ENCODE measurements around the gene ITGA5. TPM values are rescaled to one million over a fixed set of nuclear protein-coding genes. Genes with fewer than 3 reads are reported as not detected.

ITGA5 gene
- total RNA-seq, 2 donors from 2014 or later = 31.8 to 32.1 TPM

- DNase-seq (ENCODE audit: low spot score) (no peak), ATAC-seq (no peak)
- Mint-ChIP-seq H3K9me3 (no peaks in the 10 kb centered on the region), H3K4me3 (peak overlapping the region; percentile 83), H3K4me1 (ENCODE audit: low read depth in 2 of 2) (peaks cover 46 to 49% of the 10 kb centered on the region in 2 donors), H3K27ac (peak overlapping the region; percentile 81 to 85), H3K36me3 (peaks cover under 1% of the 10 kb centered on the region), H3K27me3 (no peaks in the 10 kb centered on the region)
Observed at GRCh38 chr12:54412348-54412747, 6.7 kb downstream of the ITGA5 start.

GRCh38 chr12:54411391-54412241 lies 7.5 kb downstream of the ITGA5 start:
- H3K27me3 Mint-ChIP-seq = no peaks in the 10 kb centered on the region
- peak; percentile 87 for ATAC-seq
- peaks cover 42 to 46% of the 10 kb centered on the region in 2 donors for H3K4me1 Mint-ChIP-seq (ENCODE audit: low read depth in 2 of 2)
- H3K4me3 Mint-ChIP-seq = peak overlapping the region; percentile 83
- DNase-seq (ENCODE audit: low spot score) = peak; percentile 73
- H3K36me3 Mint-ChIP-seq = peaks cover 8% of the 10 kb centered on the region
- H3K27ac Mint-ChIP-seq = peak overlapping the region; percentile 81 to 85
- H3K9me3 Mint-ChIP-seq = no peaks in the 10 kb centered on the region

- DNase-seq (ENCODE audit: low spot score) (no peak), ATAC-seq (no peak)
- no peak overlapping the region for H3K4me3 Mint-ChIP-seq
- H3K27ac Mint-ChIP-seq = no peak overlapping the region
- H3K9me3 Mint-ChIP-seq = no peaks in the 10 kb centered on the region
- peaks cover 39 to 43% of the 10 kb centered on the region in 2 donors for H3K4me1 Mint-ChIP-seq (ENCODE audit: low read depth in 2 of 2)
- H3K27me3 Mint-ChIP-seq = no peaks in the 10 kb centered on the region
- peaks cover 16% of the 10 kb centered on the region for H3K36me3 Mint-ChIP-seq
Observed at GRCh38 chr12:54409267-54409666, 9.8 kb downstream of the ITGA5 start.

- H3K27me3 Mint-ChIP-seq = no peaks in the 10 kb centered on the region
- H3K4me3 Mint-ChIP-seq = no peak overlapping the region
- DNase-seq (ENCODE audit: low spot score) = no peak
- ATAC-seq = no peak
- peaks cover 16% of the 10 kb centered on the region for H3K36me3 Mint-ChIP-seq
- H3K4me1 Mint-ChIP-seq (ENCODE audit: low read depth in 2 of 2) = peaks cover 23 to 27% of the 10 kb centered on the region in 2 donors
- no peaks in the 10 kb centered on the region for H3K9me3 Mint-ChIP-seq
- H3K27ac Mint-ChIP-seq = peak overlapping the region; percentile 20 to 38
Observed at GRCh38 chr12:54407183-54407905, 11.7 kb downstream of the ITGA5 start.

- no peak overlapping the region for H3K4me3 Mint-ChIP-seq
- no peaks in the 10 kb centered on the region for H3K27me3 Mint-ChIP-seq
- H3K9me3 Mint-ChIP-seq = no peaks in the 10 kb centered on the region
- peaks cover 13 to 20% of the 10 kb centered on the region in 2 donors for H3K4me1 Mint-ChIP-seq (ENCODE audit: low read depth in 2 of 2)
- DNase-seq (ENCODE audit: low spot score) = no peak
- ATAC-seq = no peak
- peaks cover 16% of the 10 kb centered on the region for H3K36me3 Mint-ChIP-seq
- peak overlapping the region; percentile 12 to 38 for H3K27ac Mint-ChIP-seq
Observed at GRCh38 chr12:54405573-54405972, 13.5 kb downstream of the ITGA5 start.

GRCh38 chr12:54405106-54405505 lies 14.0 kb downstream of the ITGA5 start:
- no peak for DNase-seq (ENCODE audit: low spot score)
- H3K9me3 Mint-ChIP-seq = no peaks in the 10 kb centered on the region
- H3K4me1 Mint-ChIP-seq (ENCODE audit: low read depth in 2 of 2) = peaks cover 13 to 20% of the 10 kb centered on the region in 2 donors
- peak overlapping the region; percentile 1 to 38 for H3K27ac Mint-ChIP-seq
- ATAC-seq = no peak
- H3K27me3 Mint-ChIP-seq = no peaks in the 10 kb centered on the region
- no peak overlapping the region for H3K4me3 Mint-ChIP-seq
- peaks cover 20% of the 10 kb centered on the region for H3K36me3 Mint-ChIP-seq

GRCh38 chr12:54404061-54405004 lies 14.7 kb downstream of the ITGA5 start:
- peaks cover 14 to 20% of the 10 kb centered on the region in 2 donors for H3K4me1 Mint-ChIP-seq (ENCODE audit: low read depth in 2 of 2)
- DNase-seq (ENCODE audit: low spot score) (no peak), ATAC-seq (no peak)
- H3K27ac Mint-ChIP-seq = peak overlapping the region; percentile 1 to 73
- no peaks in the 10 kb centered on the region for H3K9me3 Mint-ChIP-seq
- H3K36me3 Mint-ChIP-seq = peaks cover 25% of the 10 kb centered on the region
- H3K27me3 Mint-ChIP-seq = no peaks in the 10 kb centered on the region
- no peak overlapping the region for H3K4me3 Mint-ChIP-seq

GRCh38 chr12:54401119-54401518 lies 17.9 kb downstream of the ITGA5 start:
- no peaks in the 10 kb centered on the region for H3K27me3 Mint-ChIP-seq
- peak overlapping the region in 1 of 2 donors; percentile 4 for H3K27ac Mint-ChIP-seq
- DNase-seq (ENCODE audit: low spot score) (no peak), ATAC-seq (no peak)
- H3K36me3 Mint-ChIP-seq = peaks cover 30% of the 10 kb centered on the region
- no peaks in the 10 kb centered on the region for H3K9me3 Mint-ChIP-seq
- no peak overlapping the region for H3K4me3 Mint-ChIP-seq
- peaks cover 14 to 19% of the 10 kb centered on the region in 2 donors for H3K4me1 Mint-ChIP-seq (ENCODE audit: low read depth in 2 of 2)

- no peak overlapping the region for H3K27ac Mint-ChIP-seq
- H3K4me3 Mint-ChIP-seq = no peak overlapping the region
- peak; percentile 81 for DNase-seq (ENCODE audit: low spot score)
Observed at GRCh38 chr12:54398995-54399793, 19.9 kb downstream of the ITGA5 start.

GRCh38 chr12:54398218-54398617 lies 20.8 kb downstream of the ITGA5 start:
- H3K4me3 Mint-ChIP-seq = no peak overlapping the region
- H3K27ac Mint-ChIP-seq = no peak overlapping the region
- H3K9me3 Mint-ChIP-seq = no peaks in the 10 kb centered on the region
- peaks cover 18 to 27% of the 10 kb centered on the region in 2 donors for H3K4me1 Mint-ChIP-seq (ENCODE audit: low read depth in 2 of 2)
- DNase-seq (ENCODE audit: low spot score) (no peak), ATAC-seq (no peak)
- peaks cover 26% of the 10 kb centered on the region for H3K36me3 Mint-ChIP-seq
- H3K27me3 Mint-ChIP-seq = no peaks in the 10 kb centered on the region

More at GRCh38 chr12:54398995-54399793, 19.9 kb downstream of the ITGA5 start:
- no peaks in the 10 kb centered on the region for H3K9me3 Mint-ChIP-seq
- no peaks in the 10 kb centered on the region for H3K27me3 Mint-ChIP-seq
- H3K36me3 Mint-ChIP-seq = peaks cover 26% of the 10 kb centered on the region
- peak; percentile 81 to 84 for ATAC-seq
- peaks cover 11 to 19% of the 10 kb centered on the region in 2 donors for H3K4me1 Mint-ChIP-seq (ENCODE audit: low read depth in 2 of 2)

GRCh38 chr12:54397157-54397556 lies 21.9 kb downstream of the ITGA5 start:
- ATAC-seq (peak in 1 of 2 donors; percentile 37), DNase-seq (ENCODE audit: low spot score) (no peak)
- peaks cover 24 to 31% of the 10 kb centered on the region in 2 donors for H3K4me1 Mint-ChIP-seq (ENCODE audit: low read depth in 2 of 2)
- H3K27me3 Mint-ChIP-seq = no peaks in the 10 kb centered on the region
- H3K9me3 Mint-ChIP-seq = no peaks in the 10 kb centered on the region
- no peak overlapping the region for H3K4me3 Mint-ChIP-seq
- peak overlapping the region; percentile 38 to 60 for H3K27ac Mint-ChIP-seq
- peaks cover 26% of the 10 kb centered on the region for H3K36me3 Mint-ChIP-seq

- Mint-ChIP-seq H3K27me3 (no peaks in the 10 kb centered on the region), H3K4me3 (no peak overlapping the region), H3K9me3 (no peaks in the 10 kb centered on the region), H3K36me3 (peaks cover 26% of the 10 kb centered on the region), H3K27ac (no peak overlapping the region), H3K4me1 (ENCODE audit: low read depth in 2 of 2) (peaks cover 31 to 38% of the 10 kb centered on the region in 2 donors)
- no peak for ATAC-seq
- DNase-seq (ENCODE audit: low spot score) = no peak
Observed at GRCh38 chr12:54395545-54395944, 23.5 kb downstream of the ITGA5 start.
